Activated effector memory CD4-positive, alpha-beta T cell treated with Interleukin-2 at 50 U/mL for 16 hours (primary cell): ENCODE results near the gene PPP5C.
"Not testable (repeated sequence)": the region's sequence is repeated elsewhere in the genome, so short reads cannot be mapped to it uniquely, and the experiment has no call there.

ENCODE experiments used
- DNase-seq: peaks from one replicate; pipeline ENCODE4 v3.0.0-alpha.2; 2020

PPP5C gene

GRCh38 chr19:46346821-46347571 lies at the start of gene PPP5C:
Gene PPP5C (plus strand): TSS chr19:46347087. CDS start chr19:46347097, 10 bp downstream.
- peak; percentile 80 for DNase-seq

DNA sequence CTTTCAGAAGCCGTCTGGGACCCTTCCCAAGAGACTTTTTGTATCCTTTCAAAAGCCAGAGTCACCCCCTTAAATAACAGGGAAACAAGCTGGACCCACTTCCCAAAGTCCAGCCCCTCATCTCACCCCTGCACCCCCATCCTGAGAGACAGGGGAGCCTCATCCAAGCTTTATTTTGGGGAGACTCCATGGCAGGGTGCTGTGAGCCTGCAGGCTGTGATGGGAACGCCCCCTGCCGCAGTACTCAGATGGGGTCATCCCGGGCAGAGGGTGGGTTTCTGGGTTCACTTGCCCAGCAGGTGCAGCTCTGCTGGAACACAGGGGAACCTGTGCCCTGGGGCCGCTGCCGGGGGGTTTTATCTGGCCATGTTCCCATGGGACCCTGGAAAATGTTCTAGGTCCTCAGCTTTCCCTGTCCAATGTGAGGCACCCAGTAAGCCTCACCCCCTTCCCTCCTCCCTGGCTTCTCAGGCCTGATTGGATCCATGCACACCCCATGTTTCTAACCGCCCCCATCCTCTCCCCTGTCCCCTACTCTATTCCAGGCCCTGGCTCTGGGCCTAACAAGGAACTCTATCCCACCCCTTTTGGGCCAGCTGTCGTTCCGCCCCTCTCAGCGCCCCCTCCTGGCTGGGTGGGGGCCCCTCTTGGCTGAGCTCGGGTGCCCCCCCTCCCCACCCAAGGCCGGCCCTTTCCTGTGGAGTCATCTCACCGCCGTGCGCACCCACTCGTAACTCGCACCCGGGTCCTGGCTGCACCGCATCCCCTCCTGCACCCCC lies 49.0 kb upstream of the PPP5C start:
- no peak for DNase-seq

DNA sequence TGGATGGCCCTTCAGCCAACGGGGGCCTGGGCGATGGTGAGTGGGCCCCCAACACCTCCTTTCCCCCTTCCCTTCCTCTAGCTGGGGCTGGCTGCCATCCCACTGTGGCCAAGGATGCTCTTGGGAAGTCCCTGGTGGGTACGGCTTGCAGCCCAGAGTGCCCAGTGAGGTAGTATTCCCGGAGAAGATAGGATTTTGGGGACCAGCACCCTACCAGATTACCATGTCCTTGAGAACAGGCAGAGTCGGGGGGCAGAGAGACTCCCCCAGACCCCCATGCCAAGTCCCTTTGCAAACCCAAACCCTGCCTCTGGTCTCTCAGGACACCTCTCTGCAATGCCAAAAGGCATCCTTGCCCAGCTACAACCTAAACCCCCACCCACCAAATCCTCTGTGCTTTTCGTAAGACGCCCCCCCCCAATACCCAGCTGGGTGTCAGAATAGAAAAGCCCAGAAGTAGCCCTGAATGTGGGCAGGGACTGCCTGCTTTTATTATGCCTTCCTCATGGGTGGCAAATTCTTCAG lies 48.3 kb upstream of the PPP5C start:
- no peak for DNase-seq

DNA sequence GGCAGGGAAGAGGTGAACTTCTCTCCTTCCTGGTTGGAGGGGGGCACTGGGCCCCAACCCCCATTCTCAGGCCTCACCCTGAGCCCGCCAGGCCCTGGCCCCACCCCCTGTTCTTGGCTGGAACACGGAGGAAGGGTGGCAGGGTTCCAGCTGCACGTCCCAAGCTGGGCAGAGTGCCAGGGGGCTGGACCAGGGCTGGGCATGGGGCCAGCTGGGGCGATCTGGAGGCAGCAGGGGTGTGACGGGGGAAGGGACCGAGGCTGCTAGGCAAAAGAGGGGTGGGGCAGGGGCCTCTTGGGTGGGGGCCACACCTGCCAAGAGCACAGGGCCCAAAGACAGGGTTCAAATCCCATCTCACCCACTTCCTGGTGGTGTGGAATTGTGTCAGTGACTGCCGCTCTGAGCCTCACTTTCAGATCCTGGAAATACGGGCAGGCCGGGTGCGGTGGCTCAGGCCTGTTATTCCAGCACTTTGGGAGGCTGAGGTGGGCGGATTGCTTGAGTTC lies 47.8 kb upstream of the PPP5C start:
- no peak for DNase-seq

DNA sequence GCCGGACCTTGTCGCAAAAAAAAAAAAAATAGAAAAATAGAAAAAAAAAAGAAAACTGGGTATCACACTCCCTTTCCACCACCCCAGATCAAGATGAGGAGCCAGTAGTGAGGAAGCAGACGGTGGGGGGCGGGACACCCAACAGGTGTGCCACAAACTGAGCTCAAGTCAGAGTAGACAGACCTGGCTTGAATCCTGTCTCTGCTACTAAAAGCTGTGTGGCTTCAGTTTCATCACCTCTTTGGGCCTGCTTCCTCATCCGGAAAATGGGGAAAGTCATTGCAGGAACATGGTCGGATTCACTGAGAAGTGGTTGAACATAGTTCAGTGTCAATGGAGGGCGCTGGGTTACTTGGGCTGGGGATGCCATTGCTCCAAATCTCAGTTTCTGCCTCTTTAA lies 47.2 kb upstream of the PPP5C start:
- no peak for DNase-seq

DNA sequence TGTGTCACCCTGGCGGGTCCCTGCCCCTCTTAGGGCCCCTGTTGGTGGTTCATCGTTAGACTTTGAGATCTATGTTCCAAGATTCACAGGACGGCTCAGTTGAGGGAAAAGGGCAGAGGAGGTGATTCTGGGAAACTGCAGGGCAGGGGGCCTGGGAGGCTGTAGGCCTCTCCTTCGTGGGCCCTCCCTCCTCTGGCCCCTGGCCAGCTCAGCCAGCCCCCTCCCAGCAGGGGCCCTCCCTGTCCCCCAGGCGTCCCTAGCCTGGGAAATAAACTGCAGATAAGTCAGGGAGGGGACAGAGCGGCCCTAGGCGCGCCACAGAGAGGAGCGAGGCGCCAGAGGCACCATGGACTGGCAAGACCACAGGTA lies 43.6 kb upstream of the PPP5C start:
- DNase-seq, result no peak

- no peak for DNase-seq
Measured at GRCh38 chr19:46303691-46304397, 43.0 kb upstream of the PPP5C start.

DNA sequence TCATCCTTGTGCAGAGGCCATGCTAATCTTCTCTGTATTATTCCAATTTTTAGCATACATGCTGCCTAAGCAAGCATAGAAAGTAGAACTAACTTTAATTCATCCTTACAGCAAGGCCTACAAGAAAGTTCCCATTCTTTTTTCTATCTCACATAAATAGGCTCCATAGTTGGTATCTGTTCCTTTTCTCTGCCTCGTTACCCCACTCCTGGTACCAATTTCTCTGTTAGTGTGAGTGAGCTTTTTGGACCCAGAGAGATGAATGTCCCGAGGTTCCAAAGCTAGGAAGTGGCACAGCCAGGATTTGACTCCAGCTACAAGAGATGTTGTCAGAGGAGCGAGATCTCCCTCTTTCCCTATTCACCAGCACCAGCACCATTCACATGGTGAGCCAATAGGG lies 40.4 kb upstream of the PPP5C start:
- no peak for DNase-seq

DNA sequence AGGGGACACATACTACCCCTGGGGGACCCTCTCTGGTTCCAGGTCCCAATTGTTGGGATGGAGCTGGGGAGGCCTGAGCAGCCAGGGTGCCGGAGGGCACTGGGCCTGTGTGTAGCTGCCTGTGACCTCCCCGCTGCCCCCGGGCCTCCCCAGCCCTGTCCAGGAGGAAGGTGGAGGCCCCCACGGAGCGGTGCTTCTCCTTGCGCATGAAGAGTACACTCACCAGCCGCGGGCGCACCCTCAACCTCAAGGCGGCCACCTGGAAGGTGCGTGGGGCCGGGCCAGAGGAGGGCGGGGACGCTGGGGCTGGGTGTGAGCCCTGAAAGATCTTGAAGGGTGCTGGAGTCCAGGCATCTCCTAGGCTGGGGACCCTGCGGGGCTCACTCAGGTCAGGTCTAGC lies 38.4 kb upstream of the PPP5C start:
- DNase-seq, result no peak

DNA sequence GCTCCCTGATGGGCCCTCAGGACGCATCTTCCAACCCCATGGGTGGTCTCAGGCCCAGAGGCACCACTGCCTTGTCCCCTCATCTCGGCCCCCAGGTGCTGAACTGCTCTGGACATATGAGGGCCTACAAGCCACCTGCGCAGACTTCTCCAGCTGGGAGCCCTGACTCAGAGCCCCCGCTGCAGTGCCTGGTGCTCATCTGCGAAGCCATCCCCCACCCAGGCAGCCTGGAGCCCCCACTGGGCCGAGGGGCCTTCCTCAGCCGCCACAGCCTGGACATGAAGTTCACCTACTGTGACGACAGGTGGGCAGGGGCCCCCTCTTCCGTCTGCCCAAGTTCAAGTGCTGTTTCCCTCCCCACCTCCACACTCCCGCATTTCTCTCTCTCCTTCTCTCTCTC lies 37.8 kb upstream of the PPP5C start:
- no peak for DNase-seq

GRCh38 chr19:46311444-46311843 lies 35.4 kb upstream of the PPP5C start:
- no peak for DNase-seq

DNA sequence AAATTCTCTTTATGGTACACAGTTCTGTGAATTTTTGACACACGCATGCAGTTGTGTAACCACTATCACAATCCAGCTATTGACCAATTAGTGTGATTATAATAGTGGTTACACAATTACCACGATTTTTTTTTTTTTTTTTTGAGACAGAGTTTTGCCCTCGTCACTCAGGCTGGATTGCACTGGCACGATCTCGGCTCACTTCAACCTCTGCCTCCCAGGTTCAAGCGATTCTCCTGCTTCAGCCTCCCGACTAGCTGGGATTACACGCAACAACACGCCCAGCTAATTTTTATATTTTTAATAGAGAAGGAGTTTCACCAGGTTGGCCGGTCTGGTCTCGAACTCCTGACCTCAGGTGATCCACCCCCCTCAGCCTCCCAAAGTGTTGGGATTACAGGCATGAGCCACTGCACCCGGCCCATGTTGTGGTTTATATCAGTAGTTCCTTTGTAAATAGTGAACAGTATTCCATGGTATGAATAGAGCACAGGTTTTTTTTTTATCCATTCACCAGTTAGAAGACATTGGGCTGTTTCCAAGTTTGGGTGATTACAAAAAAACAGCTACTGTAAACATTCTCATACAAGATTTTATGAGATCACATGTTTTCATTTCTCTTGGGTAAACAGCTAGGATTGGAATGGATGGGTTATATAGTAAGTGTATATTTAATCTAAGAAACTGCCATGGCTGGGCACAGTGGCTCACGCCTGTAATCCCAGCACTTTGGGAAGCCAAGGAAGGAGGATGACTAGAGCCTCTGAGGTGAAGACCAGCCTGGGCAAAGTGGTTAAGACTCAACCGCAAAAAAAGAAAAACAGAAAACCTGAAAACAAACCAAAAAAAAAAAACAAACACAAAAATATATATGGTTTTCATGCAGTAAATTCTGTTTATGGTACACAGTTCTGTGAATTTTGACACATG lies 33.1 kb upstream of the PPP5C start:
- DNase-seq, result not testable (repeated sequence)

GRCh38 chr19:46317339-46317738 lies 29.5 kb upstream of the PPP5C start:
- no peak for DNase-seq

DNA sequence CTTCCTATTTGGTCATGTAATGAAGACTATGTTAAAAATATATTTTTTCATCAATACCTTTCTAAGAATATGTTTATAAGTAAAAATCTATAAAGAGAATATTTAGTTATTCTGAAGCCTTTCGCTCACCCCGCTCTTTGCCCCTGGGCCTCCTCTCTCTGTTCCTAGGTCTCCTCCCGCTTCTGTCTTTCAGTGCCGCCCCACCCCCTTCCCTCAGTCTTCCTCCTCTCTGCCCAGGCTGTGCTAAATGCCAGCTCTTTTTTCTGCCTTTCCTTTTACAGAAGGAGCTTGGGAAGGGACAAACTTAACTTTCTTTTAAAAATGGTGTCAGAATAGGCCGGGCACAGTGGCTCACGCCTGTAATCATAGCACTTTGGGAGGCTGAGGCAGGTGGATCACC lies 27.3 kb upstream of the PPP5C start:
- DNase-seq, result no peak

GRCh38 chr19:46320559-46320958 lies 26.3 kb upstream of the PPP5C start:
- DNase-seq, result no peak

- DNase-seq, result no peak
Measured at GRCh38 chr19:46321653-46322052, 25.2 kb upstream of the PPP5C start.

- DNase-seq, result not testable (repeated sequence)
Measured at GRCh38 chr19:46323227-46323626, 23.7 kb upstream of the PPP5C start.

DNA sequence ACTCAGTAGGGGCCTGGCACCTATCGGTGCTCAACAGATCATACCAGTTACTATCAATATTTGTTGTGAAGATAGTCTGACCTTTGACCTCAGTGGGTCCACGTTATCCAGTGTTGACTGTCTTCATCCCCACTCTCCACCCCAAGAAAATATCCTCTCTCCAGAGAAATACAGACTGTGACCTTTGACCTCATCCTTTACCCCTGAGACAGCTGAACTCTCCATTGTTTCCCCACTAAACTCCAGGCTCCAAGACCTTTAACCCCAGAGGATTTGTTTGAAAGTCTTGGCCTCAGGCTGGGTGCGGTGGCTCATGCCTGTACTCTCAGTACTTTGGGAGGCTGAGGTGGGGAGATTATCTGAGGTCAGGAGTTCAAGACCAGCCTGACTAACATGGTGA lies 22.6 kb upstream of the PPP5C start:
- no peak for DNase-seq

GRCh38 chr19:46326608-46327007 lies 20.3 kb upstream of the PPP5C start:
- no peak for DNase-seq

DNA sequence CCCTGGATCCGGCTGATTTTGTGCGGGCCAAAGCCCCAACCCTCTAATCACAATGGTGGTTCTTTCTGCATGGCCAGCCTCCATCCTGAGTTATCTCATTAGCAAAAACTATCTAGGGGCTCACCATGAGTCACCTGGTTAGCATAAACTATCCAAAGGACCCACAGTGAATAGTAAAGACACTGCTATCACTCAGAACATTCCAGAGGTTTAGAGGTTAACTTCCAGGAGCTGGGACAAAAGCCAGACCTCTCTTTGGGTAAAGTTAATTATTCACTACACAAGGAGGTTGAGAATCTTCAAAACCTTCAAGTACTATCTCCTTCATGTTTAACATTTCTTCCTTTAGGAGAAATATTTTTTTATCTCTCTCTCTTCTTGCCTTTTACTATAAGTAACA lies 18.8 kb upstream of the PPP5C start:
- no peak for DNase-seq

- no peak for DNase-seq
Measured at GRCh38 chr19:46330319-46330918, 16.5 kb upstream of the PPP5C start.

- DNase-seq, result no peak
Measured at GRCh38 chr19:46337487-46337886, 9.4 kb upstream of the PPP5C start.
